Sigmoid colon (tissue), 3 donors: Measurements from ENCODE around the gene USP2.

Experiments
- CTCF ChIP-seq, 4 experiments: fragments of 450-650 bp in 3 of 4; fragments of 200-600 bp in 1 of 4; IDR thresholded peaks; one replicate each; pipeline ENCODE4 v1.5.1; 2016 to 2019; ENCODE audit warnings: antibody characterized with exemption in 4 of 4, mild to moderate bottlenecking in 3 of 4, moderate library complexity in 2 of 4
- POLR2A ChIP-seq, 2 donors: fragments of 450-650 bp; IDR thresholded peaks; one replicate each; pipeline ENCODE4 v1.6.1; 2016; ENCODE audit warnings: antibody characterized with exemption in 2 of 2, mild to moderate bottlenecking in 2 of 2, moderate library complexity in 2 of 2

- TF ChIP-seq CTCF (IDR thresholded peaks at IDR 0.05): no peak
- no peak for TF ChIP-seq POLR2A (IDR thresholded peaks at IDR 0.05)
Measured at GRCh38 chr11:119329320-119329719, 52.2 kb downstream of the USP2 start.
